NT2/D1 (cell line): ENCODE data around the gene EEF1AKMT4.

Experiments used
- SUZ12 ChIP-seq: IDR thresholded peaks from 2 replicates; pipeline ENCODE4 v1.6.1; 2011; ENCODE audit not compliant: insufficient read length, insufficient read depth; ENCODE audit errors: extremely low read depth
- ZNF274 ChIP-seq: IDR thresholded peaks from 2 replicates; pipeline ENCODE4 v1.6.1; 2011; ENCODE audit warnings: mild to moderate bottlenecking, low read depth, low read length

GRCh38 chr3:184234224-184234623 lies 15.2 kb upstream of the EEF1AKMT4 start:
- TF ChIP-seq SUZ12: no peak
- TF ChIP-seq ZNF274: no peak
